Stimulated activated CD8-positive, alpha-beta memory T cell treated with anti-CD3 and anti-CD28 coated beads, Interleukin-12 subunit alpha, Interleukin-12 subunit beta, amount 100 ng/mL, for 4 hours (primary cell): ENCODE results near the gene SLC7A7.
"Not testable (repeated sequence)": the region's sequence is repeated elsewhere in the genome, so short reads cannot be mapped to it uniquely, and the experiment has no call there.

ENCODE experiments used
- DNase-seq: peaks from one replicate; pipeline ENCODE4 v3.0.0-alpha.2; 2020; ENCODE audit warnings: low read depth

SLC7A7 gene

GRCh38 chr14:22792158-22792557 is 23.1 kb downstream of the SLC7A7 start:
- DNase-seq: no peak

- no peak for DNase-seq
Observed at GRCh38 chr14:22791301-22791700, 23.9 kb downstream of the SLC7A7 start.

- DNase-seq: no peak
Observed at GRCh38 chr14:22786685-22787084, 28.6 kb downstream of the SLC7A7 start.

- DNase-seq: no peak
Observed at GRCh38 chr14:22781301-22781991, 33.8 kb downstream of the SLC7A7 start.

- no peak for DNase-seq
Observed at GRCh38 chr14:22780941-22781300, 34.3 kb downstream of the SLC7A7 start.

GRCh38 chr14:22780105-22780679 is 35.0 kb downstream of the SLC7A7 start:
- DNase-seq: no peak

- no peak for DNase-seq
Observed at GRCh38 chr14:22778084-22778483, 37.2 kb downstream of the SLC7A7 start.

- DNase-seq: not testable (repeated sequence)
Observed at GRCh38 chr14:22776849-22777248, 38.4 kb downstream of the SLC7A7 start.

- no peak for DNase-seq
Observed at GRCh38 chr14:22776215-22776614, 39.0 kb downstream of the SLC7A7 start.

GRCh38 chr14:22774011-22774706 is 41.1 kb downstream of the SLC7A7 start:
- DNase-seq: no peak

GRCh38 chr14:22773162-22774010 is 41.8 kb downstream of the SLC7A7 start:
- no peak for DNase-seq

- DNase-seq: no peak
Observed at GRCh38 chr14:22772725-22773124, 42.5 kb downstream of the SLC7A7 start.

GRCh38 chr14:22770481-22771187 is 44.6 kb downstream of the SLC7A7 start:
- no peak for DNase-seq

GRCh38 chr14:22769369-22769768 is 45.9 kb downstream of the SLC7A7 start:
- no peak for DNase-seq

- no peak for DNase-seq
Observed at GRCh38 chr14:22768947-22769346, 46.3 kb downstream of the SLC7A7 start.

GRCh38 chr14:22767323-22767589 is 48.0 kb downstream of the SLC7A7 start:
- DNase-seq: no peak

GRCh38 chr14:22766457-22767322 is 48.5 kb downstream of the SLC7A7 start, which contains the start of gene OXA1L:
Gene OXA1L (plus strand): TSS chr14:22766688. CDS start chr14:22766702, 14 bp downstream.
- peak; percentile 90 for DNase-seq

- no peak for DNase-seq
Observed at GRCh38 chr14:22764382-22764781, 50.9 kb downstream of the SLC7A7 start.

GRCh38 chr14:22761734-22762133 is 53.5 kb downstream of the SLC7A7 start:
- no peak for DNase-seq

- not testable (repeated sequence) for DNase-seq
Observed at GRCh38 chr14:22757972-22758650, 57.1 kb downstream of the SLC7A7 start.
